Hepatocyte (in vitro differentiated cells): Measurements from ENCODE around the gene GAS2L1.

Experiments used
- CTCF ChIP-seq: fragments of 200-600 bp; sonication (generic); IDR thresholded peaks from 2 replicates; pipeline ENCODE4 v1.5.1; 2016; ENCODE audit warnings: antibody characterized with exemption, mild to moderate bottlenecking; ENCODE audit not compliant: poor library complexity
- EZH2 ChIP-seq: fragments of 200-600 bp; sonication (generic); IDR thresholded peaks from 2 replicates; pipeline ENCODE4 v1.6.1; 2016; ENCODE audit warnings: antibody characterized with exemption, mild to moderate bottlenecking, borderline replicate concordance

DNA sequence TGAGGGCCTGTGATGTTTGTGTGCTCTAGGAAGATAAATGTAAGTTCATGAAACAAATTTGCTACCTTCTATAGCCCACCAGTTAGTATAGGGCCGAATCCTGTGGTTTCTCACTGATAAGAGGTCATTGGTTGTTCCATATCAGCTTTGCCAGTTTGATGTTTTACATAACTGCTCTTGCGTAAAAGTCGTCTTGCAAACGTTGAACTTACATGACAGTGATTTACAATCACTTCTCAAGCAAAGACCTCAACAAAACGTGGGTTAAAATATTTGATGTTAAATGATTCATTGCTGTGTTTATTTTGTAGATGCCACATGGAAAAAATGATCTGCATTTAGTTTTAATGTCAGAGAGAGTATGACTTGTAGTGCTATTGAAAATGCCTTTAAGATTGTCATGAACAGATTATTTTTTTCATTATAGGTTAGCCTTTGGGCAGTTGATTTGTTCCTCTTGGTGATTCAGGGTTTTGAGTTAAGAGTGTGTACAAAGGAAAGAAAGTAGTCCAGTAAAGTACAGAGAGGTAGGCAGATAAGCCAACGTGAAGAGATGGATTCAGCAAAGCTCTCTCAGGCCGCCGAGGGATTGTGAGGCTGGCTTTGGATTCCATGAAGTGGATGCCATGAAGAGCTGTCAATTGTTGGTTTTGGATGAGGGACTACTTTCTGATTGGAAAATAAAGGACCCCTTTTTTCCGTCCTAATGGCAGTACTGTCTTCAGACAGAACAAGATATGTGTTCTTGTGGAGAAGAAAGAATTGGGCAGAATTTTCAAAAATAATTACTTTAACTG is 35.8 kb upstream of the GAS2L1 start:
- no peak for TF ChIP-seq CTCF
- TF ChIP-seq EZH2 = no peak
